GM21526 (cell line): ENCODE measurements around the gene ZNF148.
"Not testable (repeated sequence)": the region's sequence is repeated elsewhere in the genome, so short reads cannot be mapped to it uniquely, and the experiment has no call there.

Experiments used
- ATAC-seq: cut with Tn5 transposase; IDR thresholded peaks from one replicate; pipeline ENCODE4 v1.9.1; 2021; ENCODE audit warnings: moderate library complexity; ENCODE audit not compliant: unreplicated experiment, low FRiP score

The ZNF148 gene

GRCh38 chr3:125374996-125375941 is at the start of gene ZNF148:
Gene ZNF148 (minus strand): TSS chr3:125375325. CDS start chr3:125313640, 61,685 bp downstream.
- ATAC-seq, result peak; percentile 81

GRCh38 chr3:125418306-125418705 is 43.2 kb upstream of the ZNF148 start:
- no peak for ATAC-seq

GRCh38 chr3:125416235-125416634 is 41.1 kb upstream of the ZNF148 start:
- ATAC-seq, result no peak

- no peak for ATAC-seq
Observed at GRCh38 chr3:125414669-125415068, 39.5 kb upstream of the ZNF148 start.

GRCh38 chr3:125410922-125411321 is 35.8 kb upstream of the ZNF148 start:
- ATAC-seq, result no peak

GRCh38 chr3:125406070-125406469 is 30.9 kb upstream of the ZNF148 start:
- no peak for ATAC-seq

- not testable (repeated sequence) for ATAC-seq
Observed at GRCh38 chr3:125405515-125405914, 30.4 kb upstream of the ZNF148 start.

GRCh38 chr3:125403789-125404188 is 28.7 kb upstream of the ZNF148 start:
- no peak for ATAC-seq

- ATAC-seq, result no peak
Observed at GRCh38 chr3:125402639-125403038, 27.5 kb upstream of the ZNF148 start.

- no peak for ATAC-seq
Observed at GRCh38 chr3:125401402-125401801, 26.3 kb upstream of the ZNF148 start.

- ATAC-seq, result no peak
Observed at GRCh38 chr3:125398952-125399351, 23.8 kb upstream of the ZNF148 start.

GRCh38 chr3:125395091-125395490 is 20.0 kb upstream of the ZNF148 start:
- ATAC-seq, result no peak

GRCh38 chr3:125394406-125394805 is 19.3 kb upstream of the ZNF148 start:
- ATAC-seq, result no peak

- ATAC-seq, result no peak
Observed at GRCh38 chr3:125389282-125389681, 14.2 kb upstream of the ZNF148 start.

GRCh38 chr3:125388369-125388768 is 13.2 kb upstream of the ZNF148 start:
- ATAC-seq, result not testable (repeated sequence)

- no peak for ATAC-seq
Observed at GRCh38 chr3:125386811-125387210, 11.7 kb upstream of the ZNF148 start.

GRCh38 chr3:125383744-125384143 is 8.6 kb upstream of the ZNF148 start:
- ATAC-seq, result no peak

GRCh38 chr3:125382298-125382697 is 7.2 kb upstream of the ZNF148 start:
- ATAC-seq, result no peak

- ATAC-seq, result no peak
Observed at GRCh38 chr3:125381743-125382142, 6.6 kb upstream of the ZNF148 start.

- no peak for ATAC-seq
Observed at GRCh38 chr3:125381314-125381713, 6.2 kb upstream of the ZNF148 start.

- no peak for ATAC-seq
Observed at GRCh38 chr3:125379483-125379882, 4.4 kb upstream of the ZNF148 start.

- no peak for ATAC-seq
Observed at GRCh38 chr3:125378762-125379161, 3.6 kb upstream of the ZNF148 start.
